K562 (cell line): ENCODE measurements around the gene ATG7. TPM values are rescaled to one million over a fixed set of nuclear protein-coding genes. Genes with fewer than 3 reads are reported as not detected.

Experiments used
- ATAC-seq: fragments of 200-7000 bp; cut with Tn5 transposase; 3 replicates; pipeline ENCODE4 v1.9.1; 2020; ENCODE audit warnings: moderate library complexity
- BruUV-seq: library from RNA; stranded (reverse); fragments of 400-500 nt; replicated peaks from 2 replicates; lab custom pipeline; 2021; lab: Mats Ljungman, UMichigan
- CTCF ChIA-PET: fragments of 300-600 bp; formaldehyde crosslinking; extraction: SDS; loops from one replicate; lab custom pipeline; 2021; ENCODE audit warnings: low intra/inter-chr PET ratio; lab: Yijun Ruan, JAX
- POLR2A ChIA-PET: fragments of 300-600, 350-650 bp; sonication (Branson Sonifier 250); formaldehyde crosslinking; extraction: SDS; loops from one replicate; lab custom pipeline; 2021; ENCODE audit warnings: antibody characterized with exemption, inconsistent platforms; lab: Yijun Ruan, JAX
- DNase-seq, 4 experiments: peaks; one replicate each; pipeline versions ENCODE4 v3.0.0 to v3.0.0-alpha.2; 2011 to 2018; ENCODE audit warnings: low spot score in 3 of 4, mixed read lengths in 3 of 4; ENCODE audit errors: extremely low read depth in 1 of 4
- FAIRE-seq: peaks from 2 replicates; lab custom pipeline; 2011; peaks lifted over from hg19 to GRCh38; lab: Jason Lieb, UNC
- H2AFZ ChIP-seq: 2 replicates; pipeline ENCODE4 v1.6.0; 2011; ENCODE audit warnings: low read depth, low read length, control low read depth, inconsistent platforms
- H3K27ac ChIP-seq: fragments of 200-600 bp; 3 replicates; pipeline ENCODE4 v1.8.0; 2011; ENCODE audit warnings: low read depth, mild to moderate bottlenecking, control low read depth, inconsistent platforms, low read length, moderate library complexity, mixed read lengths; ENCODE audit errors: extremely low read depth
- H3K27me3 ChIP-seq, 2 experiments: fragments of 300-600 bp in 1 of 2; 2 replicates in 1 of 2; 3 replicates in 1 of 2; pipeline versions ENCODE4 v1.6.0 to v1.8.0; 2011; ENCODE audit warnings: inconsistent platforms in 2 of 2, low read length in 2 of 2, mild to moderate bottlenecking in 1 of 2, mixed read lengths in 1 of 2, moderate library complexity in 1 of 2; ENCODE audit not compliant: control insufficient read depth in 2 of 2, insufficient read depth in 2 of 2
- H3K36me3 ChIP-seq: fragments of 300-600 bp; 3 replicates; pipeline ENCODE4 v1.8.0; 2011; ENCODE audit warnings: mild to moderate bottlenecking, low read length, inconsistent platforms; ENCODE audit not compliant: control insufficient read depth, insufficient read depth
- H3K4me1 ChIP-seq, 2 experiments: fragments of 200-600 bp in 1 of 2; replicated peaks in 1 of 2; 2 replicates in 1 of 2; 3 replicates in 1 of 2; pipeline versions ENCODE4 v1.5.1 to v1.8.0; 2011; ENCODE audit warnings: inconsistent platforms in 2 of 2, low read length in 2 of 2, mild to moderate bottlenecking in 1 of 2, mixed read lengths in 1 of 2, moderate library complexity in 1 of 2; ENCODE audit not compliant: control insufficient read depth in 2 of 2, insufficient read depth in 2 of 2
- H3K4me2 ChIP-seq: 2 replicates; pipeline ENCODE4 v1.6.1; 2011; ENCODE audit warnings: low read length, control low read depth, inconsistent platforms, mixed read lengths; ENCODE audit not compliant: insufficient read depth
- H3K4me3 ChIP-seq: fragments of 200-600 bp; sonication (generic), shearing (Covaris generic); 2 replicates; pipeline ENCODE4 v1.5.1; 2016; ENCODE audit warnings: control low read depth, inconsistent platforms
- H3K79me2 ChIP-seq: fragments of 200-600 bp; 3 replicates; pipeline ENCODE4 v1.8.0; 2011; ENCODE audit warnings: low read length, inconsistent platforms; ENCODE audit not compliant: control insufficient read depth, insufficient read depth
- H3K9ac ChIP-seq, 2 experiments: 2 replicates each; pipeline versions ENCODE4 v1.6.0 to v1.6.1; 2011; ENCODE audit warnings: low read depth in 2 of 2, low read length in 2 of 2, control low read depth in 1 of 2, inconsistent platforms in 1 of 2, mild to moderate bottlenecking in 1 of 2, mixed read lengths in 1 of 2; ENCODE audit not compliant: insufficient read depth in 1 of 2
- H3K9me1 ChIP-seq: one replicate; pipeline ENCODE4 v1.6.0; 2011; ENCODE audit warnings: inconsistent platforms, mild to moderate bottlenecking, low read length, moderate library complexity; ENCODE audit not compliant: control insufficient read depth, insufficient read depth
- H3K9me3 ChIP-seq: replicated peaks from 2 replicates; pipeline ENCODE4 v1.5.1; 2011; ENCODE audit warnings: low read depth, low read length, inconsistent platforms; ENCODE audit not compliant: control insufficient read depth, insufficient read depth
- H4K20me1 ChIP-seq: replicated peaks from 2 replicates; pipeline ENCODE4 v1.6.1; 2011; ENCODE audit warnings: low read length, inconsistent platforms, mixed read lengths; ENCODE audit not compliant: control insufficient read depth, insufficient read depth
- ARNT ChIP-seq, 2 experiments: fragments of 450-650 bp; IDR thresholded peaks; 2 replicates each; pipeline ENCODE4 v1.6.1; 2016; ENCODE audit warnings: mild to moderate bottlenecking in 1 of 2
- BRD4 ChIP-seq: fragments of 200-600 bp; sonication (generic); IDR thresholded peaks from 2 replicates; pipeline ENCODE4 v1.6.1; 2017; ENCODE audit warnings: inconsistent platforms
- CCAR2 ChIP-seq: fragments of 200-400 bp; formaldehyde crosslinking; IDR thresholded peaks from 2 replicates; pipeline ENCODE4 v1.6.1; 2017; ENCODE audit warnings: mild to moderate bottlenecking, low read depth, low read length
- CHD7 ChIP-seq: fragments of 200-600 bp; sonication (generic); IDR thresholded peaks from one replicate; pipeline ENCODE4 v1.6.1; 2012; ENCODE audit warnings: mild to moderate bottlenecking, low read depth, low read length, inconsistent platforms
- SRF ChIP-seq, 2 experiments: fragments of 250-450, 450-650 bp in 1 of 2; sonication (Bioruptor Pico) in 1 of 2; sonication (generic) in 1 of 2; formaldehyde crosslinking; IDR thresholded peaks; 2 replicates each; pipeline versions ENCODE4 v1.5.0 to v1.5.1; 2020 to 2022; ENCODE audit warnings: mild to moderate bottlenecking in 1 of 2, missing genetic modification reagents in 1 of 2
- WGBS: fragments of 100-300 bp; shearing (Covaris generic); methylation state at CpG from one replicate; pipeline ENCODE4 v1.1.6; 2016; ENCODE audit warnings: low coverage, mixed read lengths; ENCODE audit not compliant: insufficient coverage; ENCODE audit errors: missing lambda C conversion rate; 5-methylcytosine and 5-hydroxymethylcytosine counted together
- in situ Hi-C: fragments of 300-500 bp; cut with MboI; formaldehyde crosslinking; loops from 4 replicates; pipeline ENCODE4 v1.15.0; 2018; ENCODE audit warnings: inconsistent platforms, mixed read lengths
- intact Hi-C: fragments of 100-400 bp; cut with micrococcal nuclease; formaldehyde crosslinking; loops from 2 replicates; pipeline ENCODE4 v1.14.2; 2022
- polyA plus RNA-seq, 8 experiments: library from polyadenylated mRNA; depleted of rRNA in 4 of 8; stranded (reverse) in 5 of 8; unstranded in 3 of 8; fragments of >200 nt; fragmentation: Nextera tagmentation in 2 of 8; fragmentation: Illumina TruSeq in 1 of 8; extraction: Ambion mirVana in 2 of 8; extraction: Trizol in 1 of 8; gene quantifications; 2 replicates each; pipeline versions ENCODE4 v1.2.1 to v1.2.3, GENCODE V29; 2011 to 2014; ENCODE audit warnings: inconsistent platforms in 1 of 8, missing spikeins in 1 of 8
- total RNA-seq, 7 experiments: library from RNA; depleted of rRNA in 6 of 7; stranded (reverse); fragments of >200 nt in 6 of 7; fragmentation: Illumina TruSeq in 2 of 7; extraction: Trizol in 2 of 7; gene quantifications; 2 replicates each; pipeline versions ENCODE4 v1.2.1 to v1.2.3, GENCODE V29; 2011 to 2021; ENCODE audit warnings: low replicate concordance in 1 of 7
- TF ChIP-seq, protein P1 (sequence below): sonication (generic); formaldehyde crosslinking; IDR thresholded peaks from 2 replicates; pipeline ENCODE4 v1.8.1; 2023; ENCODE audit warnings: mild to moderate bottlenecking, missing genetic modification reagents

ATG7 gene
- total and polyA plus RNA-seq, 9 of the 15 experiments (the other 6 are each of a cell fraction or from before 2014, with no cell fraction given), result 18.3 to 45.3 (median 33.6) TPM

DNA sequence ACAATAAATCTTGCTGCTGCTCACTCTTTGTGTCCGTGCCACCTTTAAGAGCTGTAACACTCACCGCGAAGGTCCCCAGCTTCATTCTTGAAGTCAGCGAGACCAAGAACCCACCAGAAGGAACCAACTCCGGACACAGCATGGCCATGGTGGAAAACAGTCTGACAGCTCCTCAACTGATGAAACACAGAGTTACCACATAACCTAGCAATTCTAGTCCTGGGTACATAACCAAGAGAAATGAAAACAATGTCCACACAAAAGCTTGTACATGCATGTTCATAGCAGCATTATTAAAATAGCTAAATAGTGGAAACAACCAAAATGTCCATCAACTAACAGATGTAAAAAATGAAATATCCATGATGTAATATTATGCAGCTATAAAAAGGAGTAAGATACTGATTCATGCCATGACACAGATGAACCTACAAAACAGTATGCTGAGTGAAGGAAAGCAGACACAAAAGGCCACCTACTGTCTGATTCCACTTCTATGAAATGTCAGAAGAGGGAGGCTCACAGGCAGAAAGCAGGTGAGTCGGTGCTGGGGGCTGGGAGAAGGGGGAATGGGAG lies 334.8 kb downstream of the ATG7 start:
- DNase-seq (no peak), FAIRE-seq (no peak), ATAC-seq (no peak)
- no TSS peak for BruUV-seq
- peaks cover 0 to 19% of the 10 kb centered on the region in 2 experiments; a peak in 2 of 5 replicates for H3K27me3 ChIP-seq
- POLR2A ChIA-PET, result interaction anchor here (0.8 to 1.8 kb wide), 7 partner anchors 8 to 37 kb away, joined by 3 to 8 read pairs (median 3); partner anchors contain the start of gene VGLL4
- H2AFZ ChIP-seq, result no peak overlapping the region
- 0 out of 2 replicates have a peak, but pooled peaks cover 4% of the 10 kb centered on the region for H4K20me1 ChIP-seq
- peaks cover 5 to 13% of the 10 kb centered on the region in 2 experiments; a peak in 4 of 5 replicates for H3K4me1 ChIP-seq
- H3K27ac ChIP-seq, result no peak overlapping the region
- peaks cover 13% of the 10 kb centered on the region for H3K79me2 ChIP-seq
- H3K4me2 ChIP-seq, result no peak overlapping the region
- no peaks in the 10 kb centered on the region; the same call in 2 of the 3 replicates for H3K36me3 ChIP-seq
- H3K9ac ChIP-seq, result no peak overlapping the region
- H3K9me3 ChIP-seq, result no peaks in the 10 kb centered on the region
- H3K4me3 ChIP-seq, result no peak overlapping the region
- no peaks in the 10 kb centered on the region for H3K9me1 ChIP-seq
- 67% methylated on average over 6 of the region's 6 CpGs for WGBS
- in situ Hi-C loops (no loop called here), intact Hi-C loops (loop anchor here (5.0 kb wide), 1 partner anchor 35 kb away; the partner anchor contains the start of gene VGLL4)
- CTCF ChIA-PET, result no interaction called here
- TF ChIP-seq SRF (CRISPR knock-in tag; IDR thresholded peaks at IDR 0.05), result no peak
- TF ChIP-seq, protein P1, sequence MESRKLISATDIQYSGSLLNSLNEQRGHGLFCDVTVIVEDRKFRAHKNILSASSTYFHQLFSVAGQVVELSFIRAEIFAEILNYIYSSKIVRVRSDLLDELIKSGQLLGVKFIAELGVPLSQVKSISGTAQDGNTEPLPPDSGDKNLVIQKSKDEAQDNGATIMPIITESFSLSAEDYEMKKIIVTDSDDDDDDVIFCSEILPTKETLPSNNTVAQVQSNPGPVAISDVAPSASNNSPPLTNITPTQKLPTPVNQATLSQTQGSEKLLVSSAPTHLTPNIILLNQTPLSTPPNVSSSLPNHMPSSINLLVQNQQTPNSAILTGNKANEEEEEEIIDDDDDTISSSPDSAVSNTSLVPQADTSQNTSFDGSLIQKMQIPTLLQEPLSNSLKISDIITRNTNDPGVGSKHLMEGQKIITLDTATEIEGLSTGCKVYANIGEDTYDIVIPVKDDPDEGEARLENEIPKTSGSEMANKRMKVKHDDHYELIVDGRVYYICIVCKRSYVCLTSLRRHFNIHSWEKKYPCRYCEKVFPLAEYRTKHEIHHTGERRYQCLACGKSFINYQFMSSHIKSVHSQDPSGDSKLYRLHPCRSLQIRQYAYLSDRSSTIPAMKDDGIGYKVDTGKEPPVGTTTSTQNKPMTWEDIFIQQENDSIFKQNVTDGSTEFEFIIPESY (CRISPR knock-in tag), result no peak
- TF ChIP-seq CHD7, result no peak
- no peak for TF ChIP-seq BRD4
- no peak for TF ChIP-seq CCAR2
- no peak for TF ChIP-seq ARNT (IDR thresholded peaks at IDR 0.05)
